Thoracic aorta (tissue), 2 donors: ENCODE measurements around the gene BRAT1. TPM values are rescaled to one million over a fixed set of nuclear protein-coding genes. Genes with fewer than 3 reads are reported as not detected.

Experiments used
- ATAC-seq: fragments of 150-250 bp; one replicate; pipeline ENCODE4 v1.8.0; 2017; ENCODE audit warnings: low read depth; ENCODE audit not compliant: insufficient number of reproducible peaks, low FRiP score
- DNase-seq: peaks from one replicate; pipeline ENCODE4 v3.0.0-alpha.2; 2020; ENCODE audit warnings: low spot score
- H3K27ac ChIP-seq, 2 donors: fragments of 200-600 bp; sonication (generic); 1 replicate in 1 of 2; 2 replicates in 1 of 2; pipeline ENCODE4 v1.5.1; 2016; ENCODE audit warnings: mild to moderate bottlenecking in 2 of 2, moderate library complexity in 2 of 2
- H3K27me3 ChIP-seq: fragments of 200-600 bp; sonication (generic); replicated peaks from 2 replicates; pipeline ENCODE4 v1.6.0; 2016; ENCODE audit warnings: mild to moderate bottlenecking; ENCODE audit not compliant: insufficient read depth
- H3K36me3 ChIP-seq: fragments of 200-600 bp; sonication (generic); one replicate; pipeline ENCODE4 v1.5.1; 2016
- H3K4me1 ChIP-seq, 2 donors: fragments of 200-600 bp; sonication (generic); 1 replicate in 1 of 2; 2 replicates in 1 of 2; pipeline versions ENCODE4 v1.5.1 to v1.6.0; 2016; ENCODE audit warnings: low read depth in 2 of 2, mild to moderate bottlenecking in 1 of 2; ENCODE audit not compliant: control insufficient read depth in 1 of 2
- H3K4me3 ChIP-seq: fragments of 200-600 bp; sonication (generic); 2 replicates; pipeline ENCODE4 v1.5.1; 2016; ENCODE audit warnings: mild to moderate bottlenecking
- H3K9me3 ChIP-seq: fragments of 200-600 bp; sonication (generic); 2 replicates; pipeline ENCODE4 v1.5.1; 2016
- CTCF ChIP-seq: fragments of 200-600 bp; sonication (generic); IDR thresholded peaks from one replicate; pipeline ENCODE4 v1.5.1; 2019; ENCODE audit warnings: antibody characterized with exemption
- total RNA-seq, 2 donors: library from RNA; depleted of rRNA; stranded (reverse); fragments of >200 nt; gene quantifications; one replicate each; pipeline versions ENCODE4 v1.1.0 to v1.2.3, GENCODE V29; 2016

Gene BRAT1
- total RNA-seq, 2 donors from 2014 or later, result 28.8 to 43.6 TPM

GRCh38 chr7:2589341-2589740 lies 34.0 kb upstream of the BRAT1 start:
- no peak for ATAC-seq
- H3K4me1 ChIP-seq, result no peaks in the 10 kb centered on the region
- peaks cover 25% of the 10 kb centered on the region for H3K36me3 ChIP-seq
- no peaks in the 10 kb centered on the region for H3K9me3 ChIP-seq
- DNase-seq, result no peak
- no peak overlapping the region for H3K27ac ChIP-seq
- no peaks in the 10 kb centered on the region for H3K27me3 ChIP-seq
- no peak overlapping the region for H3K4me3 ChIP-seq
- TF ChIP-seq CTCF, result no peak

- ATAC-seq, result no peak
- no peaks in the 10 kb centered on the region for H3K4me1 ChIP-seq
- H3K36me3 ChIP-seq, result peaks cover 27% of the 10 kb centered on the region
- no peak overlapping the region for H3K27ac ChIP-seq
- no peaks in the 10 kb centered on the region for H3K27me3 ChIP-seq
- H3K9me3 ChIP-seq, result no peaks in the 10 kb centered on the region
- H3K4me3 ChIP-seq, result no peak overlapping the region
- no peak for DNase-seq
- TF ChIP-seq CTCF, result no peak
Measured at GRCh38 chr7:2587778-2588177, 32.5 kb upstream of the BRAT1 start.

GRCh38 chr7:2587134-2587533 lies 31.8 kb upstream of the BRAT1 start:
- Histone ChIP-seq H3K4me3 (no peak overlapping the region), H3K9me3 (no peaks in the 10 kb centered on the region), H3K36me3 (peaks cover 23% of the 10 kb centered on the region), H3K4me1 (no peaks in the 10 kb centered on the region), H3K27me3 (no peaks in the 10 kb centered on the region), H3K27ac (no peak overlapping the region)
- ATAC-seq (no peak), DNase-seq (no peak)
- TF ChIP-seq CTCF, result no peak

- H3K9me3 ChIP-seq, result no peaks in the 10 kb centered on the region
- H3K27me3 ChIP-seq, result no peaks in the 10 kb centered on the region
- TF ChIP-seq CTCF, result no peak
- DNase-seq, result no peak
- H3K27ac ChIP-seq, result no peak overlapping the region
- no peaks in the 10 kb centered on the region for H3K4me1 ChIP-seq
- H3K36me3 ChIP-seq, result peaks cover 20% of the 10 kb centered on the region
- no peak overlapping the region for H3K4me3 ChIP-seq
- no peak for ATAC-seq
Measured at GRCh38 chr7:2586326-2587020, 31.1 kb upstream of the BRAT1 start.

GRCh38 chr7:2585446-2585845 lies 30.1 kb upstream of the BRAT1 start:
- Histone ChIP-seq H3K4me1 (no peaks in the 10 kb centered on the region), H3K4me3 (no peak overlapping the region), H3K9me3 (no peaks in the 10 kb centered on the region), H3K27me3 (no peaks in the 10 kb centered on the region), H3K36me3 (peaks cover 20% of the 10 kb centered on the region), H3K27ac (no peak overlapping the region)
- ATAC-seq, result no peak
- TF ChIP-seq CTCF, result no peak
- no peak for DNase-seq
